HG03469 (cell line): ENCODE results near the gene RABL6.
"Not testable (repeated sequence)": the region's sequence is repeated elsewhere in the genome, so short reads cannot be mapped to it uniquely, and the experiment has no call there.

ENCODE experiments used
- ATAC-seq: cut with Tn5 transposase; IDR thresholded peaks from one replicate; pipeline ENCODE4 v1.9.1; 2021; ENCODE audit warnings: mild to moderate bottlenecking, moderate library complexity, moderate number of reproducible peaks; ENCODE audit not compliant: unreplicated experiment

Gene RABL6

GRCh38 chr9:136775191-136775590, 32.6 kb upstream of the RABL6 start:
- no peak for ATAC-seq

DNA sequence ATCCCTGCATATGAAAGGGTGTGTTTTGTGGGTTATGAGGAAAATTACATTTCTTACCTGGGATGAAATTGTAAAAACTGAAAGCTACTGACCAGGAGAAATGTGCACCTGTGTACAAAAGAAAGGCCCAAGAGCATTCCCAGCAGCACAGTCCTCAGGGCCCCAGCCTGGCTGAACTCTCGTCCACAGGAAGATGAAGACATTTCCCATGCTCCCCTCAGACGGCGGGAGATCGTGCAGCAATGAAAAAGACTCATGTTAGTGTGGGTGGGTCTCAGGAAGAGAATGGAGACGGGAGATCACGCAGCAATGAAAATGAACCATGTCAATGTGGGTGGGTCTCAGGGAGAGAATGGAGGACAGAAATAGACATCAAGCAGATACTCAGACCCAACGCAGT, 30.8 kb upstream of the RABL6 start:
- no peak for ATAC-seq

GRCh38 chr9:136777359-136777758, 30.4 kb upstream of the RABL6 start:
- ATAC-seq = no peak

DNA sequence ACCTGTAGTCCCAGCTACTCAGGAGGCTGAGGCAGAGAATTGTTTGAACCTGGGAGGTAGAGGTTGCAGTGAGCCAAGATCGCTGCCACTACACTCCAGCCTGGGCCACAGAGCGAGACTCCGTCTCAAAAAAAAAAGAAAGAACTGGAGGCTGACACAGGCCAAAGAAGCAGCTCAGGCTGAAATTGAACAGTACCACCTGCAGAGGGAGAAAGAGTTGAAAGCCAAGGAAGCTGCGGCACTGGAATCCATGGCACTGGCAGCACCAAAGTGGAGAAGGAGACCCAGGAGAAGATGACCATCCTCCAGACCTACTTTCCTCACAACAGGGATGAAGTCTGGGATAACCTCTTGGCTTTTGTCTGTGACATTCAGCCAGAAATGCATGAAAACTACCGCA, 27.9 kb upstream of the RABL6 start:
- no peak for ATAC-seq

DNA sequence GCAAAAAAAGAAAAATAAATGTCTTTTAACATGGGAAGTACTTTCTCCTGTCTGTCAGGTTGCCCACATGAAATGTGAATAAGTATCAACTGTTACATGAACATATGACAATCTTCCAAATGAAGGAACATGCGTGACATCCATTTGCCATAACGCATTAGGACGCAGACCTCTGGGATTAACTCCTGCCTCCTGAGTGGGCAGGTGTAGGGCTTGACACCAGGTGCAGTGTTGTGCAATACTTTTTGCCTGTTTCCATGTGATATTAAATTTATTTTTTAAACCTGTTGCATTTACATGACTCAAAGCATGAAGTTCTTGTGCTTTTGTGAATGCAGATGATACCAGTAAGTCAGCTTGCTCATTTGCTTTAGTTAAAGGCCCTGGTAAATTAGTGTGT, 25.3 kb upstream of the RABL6 start:
- ATAC-seq = no peak

GRCh38 chr9:136784249-136784996, 23.3 kb upstream of the RABL6 start:
- ATAC-seq = no peak

- no peak for ATAC-seq
These were observed 22.8 kb upstream of the RABL6 start for GRCh38 chr9:136784997-136785361.

GRCh38 chr9:136785565-136786355, 22.0 kb upstream of the RABL6 start:
- ATAC-seq = not testable (repeated sequence)

DNA sequence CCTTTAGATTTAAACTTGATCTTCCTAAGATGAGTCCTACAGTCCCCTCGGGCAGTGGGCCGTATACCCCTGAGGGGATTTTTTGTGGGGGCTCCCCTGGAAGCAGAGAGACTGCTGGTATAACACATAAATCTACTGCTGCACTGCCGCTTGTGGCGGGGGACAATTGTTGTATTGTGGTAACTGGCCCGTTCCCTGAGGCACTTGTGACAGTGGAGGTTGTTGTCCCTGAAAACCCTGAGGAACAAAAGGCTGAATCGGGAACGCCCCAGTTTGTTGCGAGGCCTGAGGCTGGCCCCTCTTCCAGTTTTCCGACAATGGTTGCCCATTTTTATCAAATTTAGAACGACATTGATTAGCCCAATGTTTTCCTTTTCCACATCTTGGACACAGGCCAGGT, 21.3 kb upstream of the RABL6 start:
- no peak for ATAC-seq

DNA sequence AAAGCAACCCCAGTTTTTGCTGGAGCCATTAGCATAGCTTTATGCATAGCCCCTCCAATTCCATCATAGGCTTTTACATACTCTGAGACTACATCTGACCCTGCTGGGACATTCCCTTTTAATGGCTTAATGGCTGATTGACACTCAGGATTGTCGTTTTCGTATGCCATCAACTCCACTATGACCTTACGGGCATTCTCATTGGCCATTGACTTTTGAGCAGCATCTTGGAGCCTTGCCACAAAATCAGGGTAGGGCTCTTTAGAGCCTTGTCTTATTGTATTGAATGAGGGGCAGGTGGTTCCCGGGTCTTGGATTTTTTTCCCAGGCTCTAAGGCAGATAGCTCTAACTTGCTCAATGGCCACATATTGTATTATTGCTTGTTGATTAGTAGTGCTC, 20.8 kb upstream of the RABL6 start:
- not testable (repeated sequence) for ATAC-seq

- ATAC-seq = no peak
These were observed 19.9 kb upstream of the RABL6 start for GRCh38 chr9:136787690-136788400.

DNA sequence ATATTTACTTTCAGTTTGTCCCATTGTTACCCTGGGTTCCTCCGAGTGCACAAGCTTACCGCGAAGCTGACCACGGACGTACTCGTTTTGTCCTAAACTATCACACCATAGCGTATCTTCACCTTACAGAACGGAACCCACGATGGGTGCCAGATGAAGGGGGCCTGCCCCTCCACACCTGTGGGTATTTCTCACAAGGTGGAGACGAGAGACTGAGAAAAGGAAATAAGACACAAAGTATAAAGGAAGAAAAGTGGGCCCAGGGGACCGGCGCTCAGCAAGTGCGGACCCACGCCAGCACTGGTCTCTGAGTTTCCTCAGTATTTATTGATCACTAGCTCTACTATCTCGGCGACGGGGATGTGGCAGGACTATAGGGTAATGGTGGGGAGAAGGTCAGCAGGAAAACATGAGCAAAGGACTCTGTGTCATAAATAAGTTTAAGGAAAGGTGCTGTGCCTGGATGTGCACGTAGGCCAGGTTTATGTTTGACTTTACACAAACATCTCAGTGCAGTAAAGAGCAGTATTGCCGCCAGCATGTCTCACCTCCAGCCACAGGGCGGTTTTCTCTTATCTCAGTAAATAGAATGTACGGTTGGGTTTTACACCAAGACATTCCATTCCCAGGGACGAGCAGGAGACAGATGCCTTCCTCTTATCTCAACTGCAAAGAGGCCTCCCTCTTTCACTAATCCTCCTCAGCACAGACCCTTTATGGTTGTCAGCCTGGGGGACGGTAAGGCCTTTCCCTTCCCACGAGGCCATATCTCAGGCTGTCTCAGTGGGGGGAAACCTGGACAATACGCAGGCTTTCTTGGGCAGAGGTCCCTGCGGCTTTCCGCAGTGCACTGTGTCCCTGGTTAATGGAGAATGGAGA, 18.9 kb upstream of the RABL6 start:
- ATAC-seq = not testable (repeated sequence)

GRCh38 chr9:136789523-136789937, 18.2 kb upstream of the RABL6 start:
- no peak for ATAC-seq

- peak; percentile 62 for ATAC-seq
These were observed 16.9 kb upstream of the RABL6 start, which contains the start of gene TMEM141 for GRCh38 chr9:136790640-136791515. TMEM141 (plus strand) TSS chr9:136791344; CDS start chr9:136791371, 27 bp downstream.

DNA sequence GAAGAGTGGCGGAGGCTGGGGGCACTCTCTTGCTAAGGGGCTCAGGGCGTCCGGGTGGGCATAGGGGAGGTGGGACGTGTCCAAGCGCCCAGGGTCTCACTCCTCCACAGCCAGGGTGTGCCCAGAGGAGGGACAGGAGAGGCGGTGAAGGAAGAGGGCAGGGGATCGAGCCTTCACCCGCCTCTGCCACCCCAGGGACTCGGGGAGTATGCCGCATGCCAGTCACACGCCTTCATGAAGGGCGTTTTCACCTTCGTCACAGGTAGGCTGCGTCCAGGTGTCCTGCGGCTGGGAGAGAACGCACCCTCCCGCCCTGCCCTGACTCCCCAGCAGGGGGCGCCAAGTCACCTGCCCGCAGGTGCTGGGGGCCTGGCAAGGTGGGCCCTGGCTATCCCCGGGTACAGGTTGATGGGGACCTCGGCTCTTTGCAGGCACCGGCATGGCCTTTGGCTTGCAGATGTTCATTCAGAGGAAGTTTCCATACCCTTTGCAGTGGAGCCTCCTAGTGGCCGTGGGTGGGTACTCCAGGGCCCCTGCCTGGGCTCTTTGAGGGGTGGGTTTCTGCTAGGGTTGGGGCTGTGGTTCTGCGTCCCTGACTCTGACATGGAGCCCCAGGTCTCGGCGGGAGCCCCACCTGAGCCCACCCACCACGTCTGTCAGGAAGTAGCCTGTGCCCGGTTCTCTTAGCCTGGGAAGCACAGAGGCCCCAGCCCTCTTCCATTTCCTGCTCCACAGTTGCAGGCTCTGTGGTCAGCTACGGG, 16.1 kb upstream of the RABL6 start:
- ATAC-seq = no peak

GRCh38 chr9:136792321-136793085, 15.2 kb upstream of the RABL6 start:
- no peak for ATAC-seq

DNA sequence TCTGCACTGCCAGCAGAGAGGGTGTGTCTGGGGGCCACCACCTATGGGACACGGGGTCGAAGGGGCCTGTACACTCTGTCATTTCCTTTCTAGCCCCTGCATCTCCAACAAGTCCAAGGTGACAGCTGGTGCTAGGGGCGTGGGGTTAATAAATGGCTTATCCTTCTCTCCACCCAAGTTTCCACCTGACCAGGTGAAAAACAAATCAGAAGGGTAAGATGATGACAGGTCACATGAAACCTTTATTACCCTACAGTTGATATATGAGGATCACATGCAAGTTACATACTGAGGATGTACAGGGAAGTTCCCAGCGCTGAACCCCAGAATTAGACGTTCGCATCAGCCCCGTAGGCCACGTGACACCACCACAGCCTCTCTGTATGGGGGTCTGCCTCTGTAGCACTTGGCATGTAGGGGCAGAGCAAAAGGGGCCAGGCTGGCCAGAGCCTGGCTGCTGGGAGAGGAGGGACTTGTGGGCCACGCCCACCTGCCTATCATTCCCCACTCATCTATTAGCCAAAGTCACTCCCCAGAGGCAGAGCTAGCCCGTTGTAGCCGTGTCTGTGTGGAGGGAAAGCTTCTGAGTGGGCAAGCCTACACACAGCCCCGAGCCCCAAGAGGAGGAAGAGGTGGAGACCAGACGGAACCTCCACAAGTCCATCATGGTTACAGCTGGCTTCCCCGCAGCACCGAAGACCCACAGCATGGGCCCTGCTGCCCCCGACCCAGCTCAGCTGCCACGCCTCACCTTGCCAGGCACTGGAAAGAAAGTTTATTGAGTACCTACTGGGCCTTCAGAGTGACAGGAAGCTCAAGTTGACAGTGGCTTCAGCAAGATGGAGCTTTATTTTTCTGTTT, 14.4 kb upstream of the RABL6 start:
- no peak for ATAC-seq
